Measurements from ENCODE around the gene NR2F2. TPM values are rescaled to one million over a fixed set of nuclear protein-coding genes. Genes with fewer than 3 reads are reported as not detected.

NR2F2 gene
- total and polyA plus RNA-seq, 2 of the 13 experiments (the other 11 are each of a cell fraction or from before 2014, with no cell fraction given) = 3.5 to 4.7 TPM

- no peak for TF ChIP-seq RFX5 (IDR thresholded peaks at IDR 0.05; ENCODE audit: low read depth, low read length)
- TF ChIP-seq ZBTB8A (CRISPR knock-in tag; IDR thresholded peaks at IDR 0.05; ENCODE audit: borderline replicate concordance, low read depth) = no peak
- peak; percentile 62; the same call in 1 of the 2 replicates for TF ChIP-seq GATAD1 (CRISPR knock-in tag; IDR thresholded peaks at IDR 0.05)
- no peak for TF ChIP-seq SNRNP70 (IDR thresholded peaks at IDR 0.05; ENCODE audit: low read depth, low read length)
- TF ChIP-seq, protein P1, sequence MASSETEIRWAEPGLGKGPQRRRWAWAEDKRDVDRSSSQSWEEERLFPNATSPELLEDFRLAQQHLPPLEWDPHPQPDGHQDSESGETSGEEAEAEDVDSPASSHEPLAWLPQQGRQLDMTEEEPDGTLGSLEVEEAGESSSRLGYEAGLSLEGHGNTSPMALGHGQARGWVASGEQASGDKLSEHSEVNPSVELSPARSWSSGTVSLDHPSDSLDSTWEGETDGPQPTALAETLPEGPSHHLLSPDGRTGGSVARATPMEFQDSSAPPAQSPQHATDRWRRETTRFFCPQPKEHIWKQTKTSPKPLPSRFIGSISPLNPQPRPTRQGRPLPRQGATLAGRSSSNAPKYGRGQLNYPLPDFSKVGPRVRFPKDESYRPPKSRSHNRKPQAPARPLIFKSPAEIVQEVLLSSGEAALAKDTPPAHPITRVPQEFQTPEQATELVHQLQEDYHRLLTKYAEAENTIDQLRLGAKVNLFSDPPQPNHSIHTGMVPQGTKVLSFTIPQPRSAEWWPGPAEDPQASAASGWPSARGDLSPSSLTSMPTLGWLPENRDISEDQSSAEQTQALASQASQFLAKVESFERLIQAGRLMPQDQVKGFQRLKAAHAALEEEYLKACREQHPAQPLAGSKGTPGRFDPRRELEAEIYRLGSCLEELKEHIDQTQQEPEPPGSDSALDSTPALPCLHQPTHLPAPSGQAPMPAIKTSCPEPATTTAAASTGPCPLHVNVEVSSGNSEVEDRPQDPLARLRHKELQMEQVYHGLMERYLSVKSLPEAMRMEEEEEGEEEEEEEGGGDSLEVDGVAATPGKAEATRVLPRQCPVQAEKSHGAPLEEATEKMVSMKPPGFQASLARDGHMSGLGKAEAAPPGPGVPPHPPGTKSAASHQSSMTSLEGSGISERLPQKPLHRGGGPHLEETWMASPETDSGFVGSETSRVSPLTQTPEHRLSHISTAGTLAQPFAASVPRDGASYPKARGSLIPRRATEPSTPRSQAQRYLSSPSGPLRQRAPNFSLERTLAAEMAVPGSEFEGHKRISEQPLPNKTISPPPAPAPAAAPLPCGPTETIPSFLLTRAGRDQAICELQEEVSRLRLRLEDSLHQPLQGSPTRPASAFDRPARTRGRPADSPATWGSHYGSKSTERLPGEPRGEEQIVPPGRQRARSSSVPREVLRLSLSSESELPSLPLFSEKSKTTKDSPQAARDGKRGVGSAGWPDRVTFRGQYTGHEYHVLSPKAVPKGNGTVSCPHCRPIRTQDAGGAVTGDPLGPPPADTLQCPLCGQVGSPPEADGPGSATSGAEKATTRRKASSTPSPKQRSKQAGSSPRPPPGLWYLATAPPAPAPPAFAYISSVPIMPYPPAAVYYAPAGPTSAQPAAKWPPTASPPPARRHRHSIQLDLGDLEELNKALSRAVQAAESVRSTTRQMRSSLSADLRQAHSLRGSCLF (CRISPR knock-in tag; IDR thresholded peaks at IDR 0.05; ENCODE audit: borderline replicate concordance) = no peak
- peak; percentile 78; the same call in 1 of the 2 replicates for TF ChIP-seq HOXA3 (CRISPR knock-in tag; IDR thresholded peaks at IDR 0.05)
- TF ChIP-seq SIN3B (IDR thresholded peaks at IDR 0.05; ENCODE audit: low read length) = no peak
- peak; percentile 70; the same call in 1 of the 2 replicates for TF ChIP-seq ZNF350 (CRISPR knock-in tag; IDR thresholded peaks at IDR 0.05; ENCODE audit: borderline replicate concordance, low read depth)
- no peak; the same call in 1 of the 2 replicates for TF ChIP-seq ZNF431 (CRISPR knock-in tag; IDR thresholded peaks at IDR 0.05; ENCODE audit: borderline replicate concordance, low read depth)
- TF ChIP-seq ZBTB1 (CRISPR knock-in tag; IDR thresholded peaks at IDR 0.05; ENCODE audit: borderline replicate concordance) = no peak
- TF ChIP-seq PHB2 (IDR thresholded peaks at IDR 0.05; ENCODE audit: partially characterized antibody) = no peak
- TF ChIP-seq RORA (CRISPR knock-in tag; IDR thresholded peaks at IDR 0.05) = no peak
- peak; percentile 75; the same call in 1 of the 2 replicates for TF ChIP-seq ZSCAN31 (CRISPR knock-in tag; IDR thresholded peaks at IDR 0.05; ENCODE audit: low read depth)
- peak; percentile 98 for TF ChIP-seq ZNF800 (CRISPR knock-in tag; IDR thresholded peaks at IDR 0.05)
- TF ChIP-seq ZBTB46 (CRISPR knock-in tag; IDR thresholded peaks at IDR 0.05; ENCODE audit: borderline replicate concordance) = no peak
- TF ChIP-seq TBX3 (IDR thresholded peaks at IDR 0.05; ENCODE audit: borderline replicate concordance) = no peak
- TF ChIP-seq ZNF782 (CRISPR knock-in tag; IDR thresholded peaks at IDR 0.05; ENCODE audit: borderline replicate concordance) = peak; percentile 62; the same call in 1 of the 2 replicates
- 0 out of 2 replicates have a peak, but pooled peaks have one; percentile 6 for TF ChIP-seq HNF4A (CRISPR knock-in tag; IDR thresholded peaks at IDR 0.05)
- TF ChIP-seq, protein P2, sequence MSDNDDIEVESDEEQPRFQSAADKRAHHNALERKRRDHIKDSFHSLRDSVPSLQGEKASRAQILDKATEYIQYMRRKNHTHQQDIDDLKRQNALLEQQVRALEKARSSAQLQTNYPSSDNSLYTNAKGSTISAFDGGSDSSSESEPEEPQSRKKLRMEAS (IDR thresholded peaks at IDR 0.05) = peak; percentile 62; the same call in 1 of the 2 replicates
- TF ChIP-seq ZNF841 (CRISPR knock-in tag; IDR thresholded peaks at IDR 0.05; ENCODE audit: borderline replicate concordance) = no peak
Measured at GRCh38 chr15:96356494-96357455, 26.3 kb downstream of the NR2F2 start (continued).
